ENCODE results near the gene ZDHHC6. TPM values are rescaled to one million over a fixed set of nuclear protein-coding genes. Genes with fewer than 3 reads are reported as not detected.

ZDHHC6 gene
- total and polyA plus RNA-seq, 11 donors = 10.0 to 26.1 (median 16.5) TPM

DNA sequence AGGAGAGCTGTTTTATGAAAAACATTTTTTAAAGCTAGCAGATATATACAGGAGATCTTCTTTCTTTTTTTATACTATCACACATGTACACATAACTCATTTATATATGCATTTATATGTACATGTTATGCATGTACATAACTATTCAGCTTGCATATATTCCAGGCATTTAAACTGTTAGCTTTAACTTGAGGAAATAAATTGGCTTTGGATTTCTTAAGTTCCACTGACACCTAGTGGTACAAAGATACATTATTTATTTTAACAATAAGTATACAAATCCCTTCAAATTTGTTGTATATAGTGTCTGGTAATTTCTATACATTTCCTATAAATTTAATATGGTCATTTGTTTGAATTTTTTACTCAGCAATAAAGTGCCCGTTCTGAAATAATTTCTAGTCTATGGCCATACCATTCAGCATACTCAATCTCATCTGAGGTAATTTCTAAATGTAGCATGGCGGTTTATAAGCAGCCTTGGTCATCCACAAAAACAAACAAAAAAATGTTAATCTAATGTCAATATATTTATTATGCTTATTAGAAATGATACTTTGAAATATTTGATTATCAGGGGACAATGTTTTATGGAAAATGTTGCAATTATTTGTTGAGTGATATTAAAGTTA is 11.6 kb downstream of the ZDHHC6 start:
- 79 to 90% (median 88%) methylated on average over 2 of the region's 2 CpGs for WGBS, 4 donors
- ATAC-seq = no peak
- Histone ChIP-seq H3K9me3 (no peaks in the 10 kb centered on the region), H3K36me3 (peaks cover 0 to 100% (median 93%) of the 10 kb centered on the region in 9 donors), H3K27me3 (no peaks in the 10 kb centered on the region), H3K4me1 (no peaks in the 10 kb centered on the region), H3K4me3 (no peak overlapping the region), H3K27ac (no peak overlapping the region)
- intact Hi-C loops (cut with DNase I) = loop anchor here in 8 of 10 donors (2.0 to 10.0 kb wide), 7 partner anchors 118 to 263 kb away; partner anchors contain the start of gene GPAM (in 2 of the 8)
- no peak for TF ChIP-seq POLR2A (IDR thresholded peaks at IDR 0.05)
- TF ChIP-seq, protein P1, sequence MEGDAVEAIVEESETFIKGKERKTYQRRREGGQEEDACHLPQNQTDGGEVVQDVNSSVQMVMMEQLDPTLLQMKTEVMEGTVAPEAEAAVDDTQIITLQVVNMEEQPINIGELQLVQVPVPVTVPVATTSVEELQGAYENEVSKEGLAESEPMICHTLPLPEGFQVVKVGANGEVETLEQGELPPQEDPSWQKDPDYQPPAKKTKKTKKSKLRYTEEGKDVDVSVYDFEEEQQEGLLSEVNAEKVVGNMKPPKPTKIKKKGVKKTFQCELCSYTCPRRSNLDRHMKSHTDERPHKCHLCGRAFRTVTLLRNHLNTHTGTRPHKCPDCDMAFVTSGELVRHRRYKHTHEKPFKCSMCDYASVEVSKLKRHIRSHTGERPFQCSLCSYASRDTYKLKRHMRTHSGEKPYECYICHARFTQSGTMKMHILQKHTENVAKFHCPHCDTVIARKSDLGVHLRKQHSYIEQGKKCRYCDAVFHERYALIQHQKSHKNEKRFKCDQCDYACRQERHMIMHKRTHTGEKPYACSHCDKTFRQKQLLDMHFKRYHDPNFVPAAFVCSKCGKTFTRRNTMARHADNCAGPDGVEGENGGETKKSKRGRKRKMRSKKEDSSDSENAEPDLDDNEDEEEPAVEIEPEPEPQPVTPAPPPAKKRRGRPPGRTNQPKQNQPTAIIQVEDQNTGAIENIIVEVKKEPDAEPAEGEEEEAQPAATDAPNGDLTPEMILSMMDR (IDR thresholded peaks at IDR 0.05) = peak; percentile 26 to 73 (median 48)
- no peak for DNase-seq

DNA sequence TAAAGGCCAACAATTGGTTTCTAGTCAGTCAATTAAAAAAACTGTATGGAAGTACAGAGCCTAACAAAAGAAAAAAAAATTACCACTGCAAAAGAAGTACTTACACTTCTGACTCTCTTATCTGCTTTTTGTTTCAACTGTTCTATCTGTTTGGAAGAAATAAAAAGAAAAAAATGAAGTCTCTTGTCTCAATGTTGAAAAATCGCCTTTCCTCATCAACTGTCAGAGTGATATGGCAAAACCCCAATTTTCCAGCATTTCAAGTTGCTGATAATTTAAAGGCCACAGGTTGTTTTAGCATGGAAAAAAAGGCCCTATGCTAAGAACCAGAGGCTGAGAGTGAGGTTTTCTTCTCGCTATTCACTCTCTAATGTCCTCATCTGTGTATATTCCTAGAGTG is 13.6 kb downstream of the ZDHHC6 start:
- no peaks in the 10 kb centered on the region for H3K27me3 ChIP-seq
- no peak overlapping the region for H3K4me3 ChIP-seq
- ATAC-seq = no peak
- no peaks in the 10 kb centered on the region for H3K4me1 ChIP-seq
- H3K27ac ChIP-seq = no peak overlapping the region
- H3K9me3 ChIP-seq = no peaks in the 10 kb centered on the region
- TF ChIP-seq, protein P1 (IDR thresholded peaks at IDR 0.05) = no peak
- no peak for TF ChIP-seq POLR2A (IDR thresholded peaks at IDR 0.05)
- no peak for DNase-seq
- peaks cover 0 to 100% (median 91%) of the 10 kb centered on the region in 9 donors for H3K36me3 ChIP-seq
- 91 to 96% (median 95%) methylated on average over 2 of the region's 2 CpGs for WGBS, 4 donors
- intact Hi-C loops (cut with DNase I) = loop anchor here in 7 of 10 donors (5.0 to 10.0 kb wide), 3 partner anchors 116 to 258 kb away; no protein-coding TSS in a partner anchor

DNA sequence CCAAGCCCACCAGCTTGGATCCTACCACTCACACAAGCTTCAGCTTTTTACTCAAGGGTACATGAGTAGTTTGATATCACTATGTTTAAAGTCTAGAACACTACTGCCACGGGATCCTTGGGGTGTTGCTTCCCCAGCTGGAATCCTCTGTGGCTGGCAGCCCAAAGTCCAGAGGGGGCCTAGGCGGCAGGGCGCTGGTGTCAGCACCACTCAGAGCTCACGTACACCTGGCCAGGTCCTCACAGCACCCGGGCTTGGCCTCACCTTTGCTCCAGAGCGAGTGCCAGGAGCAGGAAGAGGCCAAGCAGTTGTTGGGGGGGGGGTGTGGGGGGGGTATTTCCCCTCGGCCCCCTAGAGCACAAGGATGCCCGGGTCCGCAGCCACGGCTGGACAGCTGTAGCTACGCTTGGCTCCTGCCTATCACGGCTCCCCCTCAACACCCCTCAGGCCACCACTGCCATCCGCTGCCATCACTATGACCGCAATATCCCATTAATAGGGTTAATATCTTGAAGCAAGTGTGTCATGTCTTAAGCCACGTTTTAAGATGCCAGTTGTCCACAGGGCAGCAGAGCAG is 17.0 kb downstream of the ZDHHC6 start:
- Histone ChIP-seq H3K36me3 (peaks cover 0 to 100% (median 97%) of the 10 kb centered on the region in 9 donors), H3K27ac (no peak overlapping the region), H3K4me1 (no peaks in the 10 kb centered on the region), H3K4me3 (no peak overlapping the region), H3K9me3 (no peaks in the 10 kb centered on the region), H3K27me3 (no peaks in the 10 kb centered on the region)
- intact Hi-C loops (cut with DNase I) = loop anchor here in 8 of 10 donors (5.0 to 10.0 kb wide), 3 partner anchors 112 to 255 kb away; no protein-coding TSS in a partner anchor
- WGBS, 4 donors = 81 to 87% (median 84%) methylated on average over 13 to 15 of the region's 15 CpGs
- no peak for DNase-seq
- TF ChIP-seq, protein P1 (IDR thresholded peaks at IDR 0.05) = no peak
- no peak for TF ChIP-seq POLR2A (IDR thresholded peaks at IDR 0.05)
- no peak for ATAC-seq

DNA sequence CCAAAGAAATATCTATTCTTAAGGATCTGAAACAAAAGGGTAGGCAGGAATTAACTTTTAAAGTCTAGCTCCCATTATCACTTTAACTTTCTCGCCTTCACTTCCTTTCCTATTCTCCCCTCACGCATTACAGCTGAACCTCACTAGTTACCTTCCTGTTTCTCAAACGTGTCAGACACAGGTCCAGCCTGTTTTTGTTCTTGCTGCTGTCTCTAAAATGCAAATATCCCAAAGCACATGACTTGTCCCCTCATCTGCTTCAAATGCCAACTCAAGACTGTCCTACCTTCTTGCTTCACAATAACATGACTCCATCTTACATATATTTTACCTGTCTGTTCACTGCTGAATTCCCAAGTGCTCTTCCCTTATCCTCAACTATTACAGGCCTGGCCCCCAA is 17.6 kb downstream of the ZDHHC6 start:
- intact Hi-C loops (cut with DNase I) = loop anchor here in 1 of 10 donors (10.0 kb wide), 1 partner anchor 254 kb away; no protein-coding TSS in a partner anchor
- H3K36me3 ChIP-seq = peaks cover 0 to 100% (median 94%) of the 10 kb centered on the region in 9 donors

More for the DNA sequence above, 17.6 kb downstream of the ZDHHC6 start:
- no peak for ATAC-seq
- DNase-seq = no peak
- H3K4me1 ChIP-seq = no peaks in the 10 kb centered on the region
- H3K27ac ChIP-seq = no peak overlapping the region
- WGBS, 4 donors = 71 to 73% (median 72%) methylated on average over 3 of the region's 3 CpGs
- TF ChIP-seq POLR2A (IDR thresholded peaks at IDR 0.05) = no peak
- TF ChIP-seq, protein P1 (IDR thresholded peaks at IDR 0.05) = no peak
- H3K4me3 ChIP-seq = no peak overlapping the region
- H3K9me3 ChIP-seq = no peaks in the 10 kb centered on the region
- no peaks in the 10 kb centered on the region for H3K27me3 ChIP-seq
